ENCODE data around the gene YAP1.

DNA sequence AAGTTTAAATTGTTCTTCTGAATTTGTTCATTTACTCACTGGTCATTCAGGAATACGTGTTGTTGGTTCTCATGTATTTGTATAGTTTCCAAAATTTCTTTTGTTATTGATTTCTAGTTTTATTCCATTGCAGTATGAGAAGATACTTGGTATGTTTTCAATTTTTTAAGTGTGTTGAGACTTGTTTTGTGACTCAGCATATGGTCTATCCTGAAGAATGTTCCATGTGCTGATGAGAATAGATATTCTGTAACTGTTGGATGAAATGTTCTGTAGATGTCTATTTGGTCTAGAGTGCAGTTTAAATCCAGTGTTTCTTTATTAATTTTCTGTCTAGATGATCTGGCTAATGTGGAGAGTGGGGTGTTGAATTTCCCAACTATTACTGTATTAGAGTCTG lies 39.5 kb upstream of the YAP1 start:
- TF ChIP-seq ELF4 (IDR thresholded peaks at IDR 0.05) (no peak), BHLHE40 (IDR thresholded peaks at IDR 0.05; ENCODE audit: borderline replicate concordance) (no peak), ZNF384 (IDR thresholded peaks at IDR 0.05) (no peak), SP1 (IDR thresholded peaks at IDR 0.05) (no peak), HDGF (IDR thresholded peaks at IDR 0.05; ENCODE audit: borderline replicate concordance) (no peak), FOXK2 (IDR thresholded peaks at IDR 0.05) (no peak), ARNT (IDR thresholded peaks at IDR 0.05) (no peak), FOXM1 (IDR thresholded peaks at IDR 0.05; ENCODE audit: borderline replicate concordance) (no peak), NFRKB (IDR thresholded peaks at IDR 0.05) (no peak), SUZ12 (IDR thresholded peaks at IDR 0.05) (no peak)
